Loucy (cell line): Measurements from ENCODE around the gene RSRC1.

Source experiments
- H2AFZ ChIP-seq: fragments of 200-600 bp; sonication (generic); 2 replicates; pipeline ENCODE4 v1.6.0; 2016; ENCODE audit warnings: antibody characterized with exemption, mild to moderate bottlenecking, low read length, moderate library complexity
- H3F3A ChIP-seq: fragments of 200-600 bp; 2 replicates; pipeline ENCODE4 v1.6.0; 2016; ENCODE audit warnings: antibody characterized with exemption, low read depth, mild to moderate bottlenecking
- H3K27me3 ChIP-seq: fragments of 200-600 bp; sonication (generic); 2 replicates; pipeline ENCODE4 v1.6.1; 2014; ENCODE audit warnings: low read length, mild to moderate bottlenecking; ENCODE audit not compliant: insufficient read depth, poor library complexity, severe bottlenecking
- H3K36me3 ChIP-seq: fragments of 200-600 bp; sonication (generic); 2 replicates; pipeline ENCODE4 v1.6.1; 2016; ENCODE audit warnings: low read length; ENCODE audit not compliant: insufficient read depth
- H3K4me1 ChIP-seq: fragments of 200-600 bp; sonication (generic); 2 replicates; pipeline ENCODE4 v1.5.1; 2014; ENCODE audit warnings: low read length, mild to moderate bottlenecking; ENCODE audit not compliant: insufficient read depth, poor library complexity, severe bottlenecking
- H3K4me2 ChIP-seq: fragments of 200-600 bp; sonication (generic); 2 replicates; pipeline ENCODE4 v1.6.0; 2014; ENCODE audit warnings: antibody characterized with exemption, low read length, low read depth, mild to moderate bottlenecking; ENCODE audit not compliant: poor library complexity, severe bottlenecking
- H3K4me3 ChIP-seq: fragments of 200-600 bp; sonication (generic); 2 replicates; pipeline ENCODE4 v1.5.1; 2014; ENCODE audit warnings: low read length, mild to moderate bottlenecking, mixed read lengths; ENCODE audit not compliant: poor library complexity, severe bottlenecking
- H3K79me2 ChIP-seq: fragments of 200-600 bp; sonication (generic); 2 replicates; pipeline ENCODE4 v1.6.1; 2014; ENCODE audit warnings: low read length; ENCODE audit not compliant: insufficient read depth
- H3K9ac ChIP-seq: fragments of 200-600 bp; sonication (generic); 2 replicates; pipeline ENCODE4 v1.6.0; 2014; ENCODE audit warnings: mild to moderate bottlenecking, low read depth, low read length, moderate library complexity; ENCODE audit not compliant: poor library complexity, severe bottlenecking
- H3K9me2 ChIP-seq: fragments of 200-600 bp; sonication (generic); replicated peaks from 2 replicates; pipeline ENCODE4 v1.6.1; 2016; ENCODE audit warnings: low read depth, low read length, mixed read lengths
- H3K9me3 ChIP-seq: fragments of 200-600 bp; sonication (generic); 2 replicates; pipeline ENCODE4 v1.6.1; 2014; ENCODE audit warnings: mild to moderate bottlenecking, antibody characterized with exemption, low read length, low read depth; ENCODE audit not compliant: insufficient read depth
- H4K20me1 ChIP-seq: fragments of 200-600 bp; sonication (generic); 2 replicates; pipeline ENCODE4 v1.6.0; 2014; ENCODE audit warnings: antibody characterized with exemption, low read length, mild to moderate bottlenecking; ENCODE audit not compliant: insufficient read depth, poor library complexity, severe bottlenecking
- EZH2phosphoT487 ChIP-seq: fragments of 200-600 bp; IDR thresholded peaks from 2 replicates; pipeline ENCODE4 v1.6.1; 2018; ENCODE audit warnings: antibody characterized with exemption, mild to moderate bottlenecking, moderate library complexity, borderline replicate concordance
- TF ChIP-seq, protein P1 (sequence below): fragments of 200-600 bp; sonication (generic); conservative IDR thresholded peaks from 2 replicates; pipeline ENCODE4 v1.5.1; 2014; ENCODE audit warnings: mild to moderate bottlenecking, antibody characterized with exemption, low read length

The RSRC1 gene

DNA sequence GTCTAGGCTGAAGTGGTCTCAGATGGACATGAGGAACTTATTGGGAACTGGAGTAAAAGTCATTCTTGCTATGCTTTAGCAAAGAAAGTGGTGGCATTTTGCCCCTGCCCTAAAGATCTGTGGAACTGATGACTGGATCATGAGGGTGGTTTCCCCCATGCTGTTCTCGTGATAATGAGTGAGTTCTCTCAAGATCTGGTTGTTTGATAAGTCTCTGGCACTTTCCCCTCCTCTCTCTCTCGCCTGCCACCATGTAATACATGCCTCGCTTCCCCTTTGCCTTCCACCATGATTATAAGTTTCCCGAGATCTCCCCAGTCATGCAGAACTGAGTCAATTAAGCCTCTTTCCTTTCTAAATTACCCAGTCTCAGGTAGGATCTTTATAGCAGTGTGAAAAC is 449.6 kb downstream of the RSRC1 start:
- Histone ChIP-seq H4K20me1 (no peaks in the 10 kb centered on the region), H3K4me3 (no peak overlapping the region), H3F3A (no peaks in the 10 kb centered on the region), H3K9me3 (no peaks in the 10 kb centered on the region), H3K4me1 (no peaks in the 10 kb centered on the region), H3K79me2 (no peaks in the 10 kb centered on the region), H3K9ac (no peak overlapping the region), H3K9me2 (no peaks in the 10 kb centered on the region), H3K4me2 (no peak overlapping the region), H3K27me3 (no peaks in the 10 kb centered on the region), H2AFZ (no peak overlapping the region), H3K36me3 (no peaks in the 10 kb centered on the region)
- no peak for TF ChIP-seq EZH2phosphoT487
- TF ChIP-seq, protein P1, sequence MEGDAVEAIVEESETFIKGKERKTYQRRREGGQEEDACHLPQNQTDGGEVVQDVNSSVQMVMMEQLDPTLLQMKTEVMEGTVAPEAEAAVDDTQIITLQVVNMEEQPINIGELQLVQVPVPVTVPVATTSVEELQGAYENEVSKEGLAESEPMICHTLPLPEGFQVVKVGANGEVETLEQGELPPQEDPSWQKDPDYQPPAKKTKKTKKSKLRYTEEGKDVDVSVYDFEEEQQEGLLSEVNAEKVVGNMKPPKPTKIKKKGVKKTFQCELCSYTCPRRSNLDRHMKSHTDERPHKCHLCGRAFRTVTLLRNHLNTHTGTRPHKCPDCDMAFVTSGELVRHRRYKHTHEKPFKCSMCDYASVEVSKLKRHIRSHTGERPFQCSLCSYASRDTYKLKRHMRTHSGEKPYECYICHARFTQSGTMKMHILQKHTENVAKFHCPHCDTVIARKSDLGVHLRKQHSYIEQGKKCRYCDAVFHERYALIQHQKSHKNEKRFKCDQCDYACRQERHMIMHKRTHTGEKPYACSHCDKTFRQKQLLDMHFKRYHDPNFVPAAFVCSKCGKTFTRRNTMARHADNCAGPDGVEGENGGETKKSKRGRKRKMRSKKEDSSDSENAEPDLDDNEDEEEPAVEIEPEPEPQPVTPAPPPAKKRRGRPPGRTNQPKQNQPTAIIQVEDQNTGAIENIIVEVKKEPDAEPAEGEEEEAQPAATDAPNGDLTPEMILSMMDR, result no peak

DNA sequence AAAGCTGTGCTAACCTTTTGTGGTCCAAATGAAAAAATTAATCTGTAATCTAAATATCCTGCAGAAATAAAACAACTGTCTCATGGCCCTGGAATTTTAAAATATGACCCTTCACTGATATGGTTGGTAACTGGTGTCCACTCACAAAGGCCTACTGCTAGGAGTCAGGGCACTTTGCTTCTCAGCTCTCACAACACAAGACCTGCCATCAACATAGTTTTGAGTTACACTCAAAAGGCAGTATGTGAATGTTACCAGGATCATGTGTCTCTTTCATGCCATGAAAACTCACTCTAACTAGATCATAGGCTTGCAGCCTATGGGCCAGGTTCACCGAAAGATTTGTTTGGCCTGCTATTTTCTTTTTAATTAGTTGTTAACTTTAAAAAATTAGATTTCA is 451.1 kb downstream of the RSRC1 start:
- H3K9ac ChIP-seq, result no peak overlapping the region
- H3K27me3 ChIP-seq, result no peaks in the 10 kb centered on the region
- H3K4me2 ChIP-seq, result no peak overlapping the region
- no peak overlapping the region for H3K4me3 ChIP-seq
- no peaks in the 10 kb centered on the region for H3K9me3 ChIP-seq
- no peaks in the 10 kb centered on the region for H3K79me2 ChIP-seq
- TF ChIP-seq, protein P1, result no peak
- no peak for TF ChIP-seq EZH2phosphoT487
- no peaks in the 10 kb centered on the region for H3F3A ChIP-seq
- H3K4me1 ChIP-seq, result no peaks in the 10 kb centered on the region
- H4K20me1 ChIP-seq, result no peaks in the 10 kb centered on the region
- no peaks in the 10 kb centered on the region for H3K9me2 ChIP-seq
- H3K36me3 ChIP-seq, result no peaks in the 10 kb centered on the region
- no peak overlapping the region for H2AFZ ChIP-seq

DNA sequence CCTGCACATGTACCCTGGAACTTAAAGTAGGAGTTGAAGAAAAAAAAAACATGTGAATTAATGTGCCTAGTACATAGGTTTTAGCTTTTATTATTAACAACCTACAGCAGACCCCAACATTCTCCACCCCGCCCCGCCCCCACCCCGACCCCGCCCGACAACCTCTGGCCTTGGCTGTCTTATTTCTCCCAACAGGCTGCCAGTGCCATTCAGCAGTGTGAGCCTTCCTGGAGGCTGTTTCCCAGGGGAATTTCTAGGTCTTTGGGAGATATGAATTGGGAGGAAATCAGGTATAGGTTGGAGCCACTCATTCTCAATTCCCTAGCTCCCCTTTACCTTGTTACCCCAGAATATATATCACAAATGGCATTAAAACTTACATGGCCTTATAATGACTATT is 452.8 kb downstream of the RSRC1 start:
- Histone ChIP-seq H3K36me3 (no peaks in the 10 kb centered on the region), H3K9me2 (no peaks in the 10 kb centered on the region), H2AFZ (no peak overlapping the region), H3K79me2 (no peaks in the 10 kb centered on the region), H3K4me1 (no peaks in the 10 kb centered on the region), H4K20me1 (no peaks in the 10 kb centered on the region), H3K27me3 (no peaks in the 10 kb centered on the region), H3K4me3 (no peak overlapping the region), H3K9ac (no peak overlapping the region), H3F3A (no peaks in the 10 kb centered on the region), H3K4me2 (no peak overlapping the region), H3K9me3 (no peaks in the 10 kb centered on the region)
- TF ChIP-seq, protein P1, result no peak
- no peak for TF ChIP-seq EZH2phosphoT487
